ENCODE measurements around the gene ARHGAP18.

Gene ARHGAP18

DNA sequence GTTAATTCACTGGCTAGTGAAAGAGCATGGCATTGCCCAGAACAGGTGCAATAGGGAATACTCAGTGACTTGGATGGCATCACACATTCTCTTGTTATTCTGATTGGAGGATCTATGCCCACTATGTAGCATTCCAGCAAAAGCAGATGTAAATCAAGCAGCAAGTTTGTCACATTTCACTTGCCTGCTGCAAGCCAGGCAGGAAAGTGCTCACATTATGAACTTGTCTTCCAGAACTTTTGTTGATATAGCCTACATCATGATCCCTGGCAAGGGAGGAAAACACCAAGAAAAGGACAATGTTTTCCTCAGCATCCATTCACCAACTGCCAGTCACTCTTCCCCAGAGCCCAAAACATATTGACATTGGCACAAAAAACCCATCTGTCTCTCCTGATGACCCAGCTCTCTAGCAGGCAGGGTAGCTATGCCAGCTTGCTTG is 77.8 kb downstream of the ARHGAP18 start:
- no peak overlapping the region for H3K4me3 ChIP-seq (ENCODE audit: low read depth, low read length)
- TF ChIP-seq, protein P1, sequence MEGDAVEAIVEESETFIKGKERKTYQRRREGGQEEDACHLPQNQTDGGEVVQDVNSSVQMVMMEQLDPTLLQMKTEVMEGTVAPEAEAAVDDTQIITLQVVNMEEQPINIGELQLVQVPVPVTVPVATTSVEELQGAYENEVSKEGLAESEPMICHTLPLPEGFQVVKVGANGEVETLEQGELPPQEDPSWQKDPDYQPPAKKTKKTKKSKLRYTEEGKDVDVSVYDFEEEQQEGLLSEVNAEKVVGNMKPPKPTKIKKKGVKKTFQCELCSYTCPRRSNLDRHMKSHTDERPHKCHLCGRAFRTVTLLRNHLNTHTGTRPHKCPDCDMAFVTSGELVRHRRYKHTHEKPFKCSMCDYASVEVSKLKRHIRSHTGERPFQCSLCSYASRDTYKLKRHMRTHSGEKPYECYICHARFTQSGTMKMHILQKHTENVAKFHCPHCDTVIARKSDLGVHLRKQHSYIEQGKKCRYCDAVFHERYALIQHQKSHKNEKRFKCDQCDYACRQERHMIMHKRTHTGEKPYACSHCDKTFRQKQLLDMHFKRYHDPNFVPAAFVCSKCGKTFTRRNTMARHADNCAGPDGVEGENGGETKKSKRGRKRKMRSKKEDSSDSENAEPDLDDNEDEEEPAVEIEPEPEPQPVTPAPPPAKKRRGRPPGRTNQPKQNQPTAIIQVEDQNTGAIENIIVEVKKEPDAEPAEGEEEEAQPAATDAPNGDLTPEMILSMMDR (IDR thresholded peaks at IDR 0.05; ENCODE audit: low read depth, low read length), result no peak

DNA sequence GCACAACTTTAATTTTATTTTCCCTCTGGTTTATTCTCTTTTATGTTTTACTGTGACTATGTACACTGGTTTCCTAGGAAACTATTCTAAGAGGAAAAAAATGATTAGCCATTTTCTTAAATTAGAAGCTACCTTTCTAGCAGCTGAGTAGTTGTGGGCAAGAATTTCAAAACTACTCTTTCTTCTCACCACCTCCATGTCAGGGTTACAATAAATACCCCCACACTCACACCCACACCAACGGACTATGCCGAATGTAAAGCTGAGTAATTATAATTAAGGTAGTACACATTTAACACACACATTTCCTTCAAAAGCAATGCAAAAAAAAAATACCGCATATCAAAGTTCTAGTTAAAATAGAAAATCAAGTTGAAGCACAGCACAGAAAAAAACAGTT is 78.9 kb downstream of the ARHGAP18 start:
- TF ChIP-seq, protein P1 (IDR thresholded peaks at IDR 0.05; ENCODE audit: low read depth, low read length), result no peak
- no peak overlapping the region for H3K4me3 ChIP-seq (ENCODE audit: low read depth, low read length)

DNA sequence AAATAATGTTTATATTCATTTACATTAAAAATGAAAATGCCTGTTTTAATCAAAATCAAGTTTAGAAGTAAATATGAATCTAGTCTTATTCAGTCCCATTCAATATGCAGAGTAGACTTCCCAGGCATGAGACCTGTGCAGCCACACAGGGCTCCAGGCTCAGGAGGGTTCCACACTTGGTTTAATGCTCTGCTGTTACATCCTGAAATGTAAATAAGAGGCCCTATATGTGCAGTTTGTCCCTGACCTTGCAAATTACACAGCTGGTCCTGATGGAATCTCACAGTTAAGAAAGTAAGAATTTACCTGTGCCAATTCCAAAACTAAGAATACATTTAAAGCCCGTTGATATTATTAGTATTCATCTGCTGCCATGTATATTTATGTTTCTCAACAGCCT is 79.4 kb downstream of the ARHGAP18 start:
- H3K4me3 ChIP-seq (ENCODE audit: low read depth, low read length), result no peak overlapping the region
- TF ChIP-seq, protein P1 (IDR thresholded peaks at IDR 0.05; ENCODE audit: low read depth, low read length), result no peak

DNA sequence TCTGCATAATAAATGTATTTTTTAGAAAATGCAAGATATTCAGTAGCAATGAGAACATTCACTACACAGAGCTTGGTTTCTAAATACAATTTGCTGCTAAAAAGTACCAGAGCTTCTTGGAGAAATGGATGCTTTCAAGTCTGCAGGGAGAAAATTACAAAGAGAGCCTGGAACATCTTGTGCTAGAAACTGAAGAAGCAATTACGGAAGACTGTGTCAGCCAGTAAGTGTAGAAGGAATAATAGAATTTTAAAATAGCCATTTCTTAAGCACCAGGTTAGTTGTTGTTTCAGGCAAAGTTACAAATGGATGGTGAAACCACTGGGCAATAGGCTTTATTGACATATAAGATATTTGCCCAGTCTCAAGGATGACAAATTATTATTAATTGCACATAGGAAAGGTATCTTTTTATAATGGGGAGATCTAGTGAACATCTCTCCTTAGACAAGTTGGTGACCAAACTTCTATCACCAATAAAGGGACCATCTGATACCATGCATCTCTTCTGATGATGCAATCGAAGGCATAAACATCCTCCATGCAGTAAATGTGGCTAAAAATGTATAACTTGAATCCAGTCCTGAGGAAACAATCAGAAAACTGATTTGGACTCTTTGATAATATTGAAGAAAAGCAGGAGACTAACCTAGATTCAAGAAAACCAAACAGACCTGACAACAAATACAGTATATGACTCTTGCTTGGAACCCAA is 81.7 kb downstream of the ARHGAP18 start:
- TF ChIP-seq, protein P1 (IDR thresholded peaks at IDR 0.05; ENCODE audit: low read depth, low read length), result no peak
- H3K4me3 ChIP-seq (ENCODE audit: low read depth, low read length), result no peak overlapping the region

DNA sequence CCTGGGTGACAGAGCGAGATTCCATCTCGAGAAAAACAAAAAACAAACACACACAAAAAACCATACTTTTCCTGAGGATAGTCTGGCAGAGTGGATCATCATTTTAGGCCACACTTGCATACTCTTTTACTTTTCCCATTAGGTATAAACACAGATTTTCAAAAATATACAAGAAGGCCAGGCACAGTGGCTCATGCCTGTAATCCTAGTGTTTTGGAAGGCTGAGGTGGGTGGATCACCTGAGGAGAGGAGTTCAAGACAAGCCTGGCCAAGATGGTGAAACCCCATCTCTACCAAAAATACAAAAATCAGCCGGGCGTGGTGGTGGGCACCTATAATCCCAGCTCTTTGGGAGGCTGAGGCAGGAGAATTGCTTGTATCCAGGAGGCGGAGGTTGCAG is 85.5 kb downstream of the ARHGAP18 start:
- TF ChIP-seq, protein P1 (IDR thresholded peaks at IDR 0.05; ENCODE audit: low read depth, low read length), result no peak
- no peak overlapping the region for H3K4me3 ChIP-seq (ENCODE audit: low read depth, low read length)

DNA sequence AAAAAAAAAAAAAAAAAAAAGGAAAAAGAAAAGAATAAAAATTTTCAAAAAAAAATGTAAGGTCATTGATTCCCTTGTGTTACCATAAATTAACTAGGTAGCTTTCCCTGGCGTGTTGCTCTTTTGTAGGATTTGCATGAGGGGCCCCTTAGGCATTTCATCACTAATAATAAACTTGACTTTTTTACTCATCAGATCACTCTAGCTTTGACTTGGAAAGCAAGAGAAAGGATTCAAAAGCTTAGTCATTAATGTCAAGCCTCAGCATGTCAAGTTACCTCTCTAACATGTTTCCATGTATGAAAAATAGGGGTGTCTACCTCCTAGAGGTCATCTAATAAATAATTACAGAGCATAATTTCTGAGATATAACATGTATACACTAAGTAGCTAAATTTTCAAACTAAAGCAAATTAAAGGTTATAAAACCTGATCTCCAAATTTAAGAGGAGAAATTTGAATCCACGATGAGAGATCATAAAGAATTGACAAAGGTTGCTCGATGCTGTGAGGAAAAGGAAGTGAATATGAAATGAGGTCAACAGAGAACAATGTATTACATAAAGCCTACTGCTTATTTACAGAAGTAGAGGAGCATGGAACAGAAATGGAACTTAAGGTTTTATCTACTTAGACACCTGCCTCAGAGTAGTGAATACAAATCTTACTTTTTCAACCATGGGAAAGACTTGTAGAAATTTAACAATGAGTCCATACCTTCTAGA is 86.8 kb downstream of the ARHGAP18 start:
- TF ChIP-seq, protein P1 (IDR thresholded peaks at IDR 0.05; ENCODE audit: low read depth, low read length), result no peak
- H3K4me3 ChIP-seq (ENCODE audit: low read depth, low read length), result no peak overlapping the region

DNA sequence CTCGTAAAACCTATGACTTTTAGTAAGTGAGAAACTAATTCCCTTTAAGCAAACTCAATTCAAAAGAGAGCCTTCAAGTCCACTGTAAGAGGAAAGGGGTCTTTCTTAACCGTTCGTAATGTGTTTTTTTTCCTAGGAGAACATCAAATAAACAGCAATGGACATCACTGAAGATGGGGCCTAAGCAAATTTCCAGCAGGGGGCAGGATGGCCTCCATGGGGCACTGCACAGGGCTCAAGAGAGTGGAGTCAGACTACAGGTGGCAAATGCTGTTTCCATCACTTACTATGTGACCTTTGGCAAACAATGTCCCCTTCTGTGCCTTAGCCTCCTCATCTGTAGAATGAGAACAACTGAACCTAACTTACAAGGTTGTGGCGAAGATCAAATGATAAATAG is 88.7 kb downstream of the ARHGAP18 start:
- TF ChIP-seq, protein P1 (IDR thresholded peaks at IDR 0.05; ENCODE audit: low read depth, low read length), result 0 out of 2 replicates have a peak, but pooled peaks have one; percentile 33

More for the DNA sequence above, 88.7 kb downstream of the ARHGAP18 start:
- no peak overlapping the region for H3K4me3 ChIP-seq (ENCODE audit: low read depth, low read length)
